Fibroblast of lung (primary cell): ENCODE measurements around the gene CD36. TPM values are rescaled to one million over a fixed set of nuclear protein-coding genes. Genes with fewer than 3 reads are reported as not detected.

Source experiments
- DNase-seq, 2 donors: peaks; one replicate each; pipeline versions ENCODE4 v3.0.0 to v3.0.0-alpha.2; 2010; ENCODE audit warnings: low read depth in 2 of 2
- H2AFZ ChIP-seq: 2 replicates; pipeline ENCODE4 v1.5.1; 2012; ENCODE audit warnings: low read length, control low read depth, inconsistent platforms
- H3K27ac ChIP-seq: 2 replicates; pipeline ENCODE4 v1.5.1; 2011; ENCODE audit warnings: low read length, control low read depth; ENCODE audit not compliant: insufficient read depth
- H3K27me3 ChIP-seq: 2 replicates; pipeline ENCODE4 v1.5.1; 2011; ENCODE audit warnings: mild to moderate bottlenecking, low read length; ENCODE audit not compliant: control insufficient read depth, insufficient read depth
- H3K36me3 ChIP-seq: 2 replicates; pipeline ENCODE4 v1.5.1; 2011; ENCODE audit warnings: low read length; ENCODE audit not compliant: control insufficient read depth, insufficient read depth
- H3K4me1 ChIP-seq: 2 replicates; pipeline ENCODE4 v1.5.1; 2011; ENCODE audit warnings: low read length; ENCODE audit not compliant: control insufficient read depth, insufficient read depth; ENCODE audit errors: extremely low read depth
- H3K4me2 ChIP-seq: 2 replicates; pipeline ENCODE4 v1.5.1; 2011; ENCODE audit warnings: low read length, control low read depth; ENCODE audit not compliant: insufficient read depth; ENCODE audit errors: extremely low read depth
- H3K4me3 ChIP-seq, 4 experiments: fragments of 200-600 bp in 1 of 4; sonication (generic) in 1 of 4; replicated peaks in 1 of 4; 2 replicates each; pipeline ENCODE4 v1.5.1; 2011 to 2016; ENCODE audit warnings: low read length in 4 of 4, low read depth in 3 of 4, mild to moderate bottlenecking in 3 of 4, control low read depth in 2 of 4, inconsistent platforms in 1 of 4, mixed read lengths in 1 of 4; ENCODE audit not compliant: insufficient read depth in 1 of 4; ENCODE audit errors: control extremely low read depth in 1 of 4
- H3K79me2 ChIP-seq: 2 replicates; pipeline ENCODE4 v1.5.1; 2012; ENCODE audit warnings: mild to moderate bottlenecking, low read length, inconsistent platforms; ENCODE audit not compliant: control insufficient read depth, insufficient read depth
- H3K9ac ChIP-seq: 2 replicates; pipeline ENCODE4 v1.5.1; 2011; ENCODE audit warnings: mild to moderate bottlenecking, low read length, control low read depth; ENCODE audit not compliant: insufficient read depth
- H3K9me3 ChIP-seq: 2 replicates; pipeline ENCODE4 v1.5.1; 2012; ENCODE audit warnings: low read depth, low read length; ENCODE audit not compliant: control insufficient read depth, insufficient read depth
- H4K20me1 ChIP-seq: 2 replicates; pipeline ENCODE4 v1.5.1; 2011; ENCODE audit warnings: low read length; ENCODE audit not compliant: control insufficient read depth, insufficient read depth; ENCODE audit errors: extremely low read depth
- EZH2 ChIP-seq: IDR thresholded peaks from 2 replicates; pipeline ENCODE4 v1.5.1; 2012; ENCODE audit warnings: low read length, control low read depth, mild to moderate bottlenecking; ENCODE audit errors: missing control alignments
- polyA plus RNA-seq, 2 donors: library from polyadenylated mRNA; depleted of rRNA in 1 of 2; stranded (reverse) in 1 of 2; unstranded in 1 of 2; fragments of >200 nt; gene quantifications; 2 replicates each; pipeline ENCODE4 v1.2.1, GENCODE V29; 2011 to 2012; ENCODE audit warnings: missing spikeins in 1 of 2
- total RNA-seq: library from RNA; depleted of rRNA; stranded (reverse); fragments of >200 nt; gene quantifications from 2 replicates; pipeline ENCODE4 v1.2.1, GENCODE V29; 2014
- TF ChIP-seq, protein P1 (sequence below), 2 donors: IDR thresholded peaks in 1 of 2; conservative IDR thresholded peaks in 1 of 2; 1 replicate in 1 of 2; 2 replicates in 1 of 2; pipeline ENCODE4 v1.5.1; 2011 to 2012; ENCODE audit warnings: low read length in 2 of 2, control low read depth in 1 of 2, inconsistent platforms in 1 of 2, low read depth in 1 of 2, mild to moderate bottlenecking in 1 of 2

CD36 gene
- total and polyA plus RNA-seq, 2 donors (not counting 1 experiment from before 2014, with no cell fraction given): 41.0 to 102 TPM

GRCh38 chr7:80612880-80613279 lies 25.6 kb upstream of the CD36 start:
- H3K4me2 ChIP-seq: no peak overlapping the region
- H3K79me2 ChIP-seq: no peaks in the 10 kb centered on the region
- no peak overlapping the region for H3K27ac ChIP-seq
- no peak overlapping the region for H3K4me3 ChIP-seq
- H4K20me1 ChIP-seq: no peaks in the 10 kb centered on the region
- DNase-seq: peak in 1 of 2 donors; percentile 9
- peaks cover 7% of the 10 kb centered on the region for H3K4me1 ChIP-seq
- H3K36me3 ChIP-seq: no peaks in the 10 kb centered on the region
- no peak overlapping the region for H2AFZ ChIP-seq
- TF ChIP-seq, protein P1, sequence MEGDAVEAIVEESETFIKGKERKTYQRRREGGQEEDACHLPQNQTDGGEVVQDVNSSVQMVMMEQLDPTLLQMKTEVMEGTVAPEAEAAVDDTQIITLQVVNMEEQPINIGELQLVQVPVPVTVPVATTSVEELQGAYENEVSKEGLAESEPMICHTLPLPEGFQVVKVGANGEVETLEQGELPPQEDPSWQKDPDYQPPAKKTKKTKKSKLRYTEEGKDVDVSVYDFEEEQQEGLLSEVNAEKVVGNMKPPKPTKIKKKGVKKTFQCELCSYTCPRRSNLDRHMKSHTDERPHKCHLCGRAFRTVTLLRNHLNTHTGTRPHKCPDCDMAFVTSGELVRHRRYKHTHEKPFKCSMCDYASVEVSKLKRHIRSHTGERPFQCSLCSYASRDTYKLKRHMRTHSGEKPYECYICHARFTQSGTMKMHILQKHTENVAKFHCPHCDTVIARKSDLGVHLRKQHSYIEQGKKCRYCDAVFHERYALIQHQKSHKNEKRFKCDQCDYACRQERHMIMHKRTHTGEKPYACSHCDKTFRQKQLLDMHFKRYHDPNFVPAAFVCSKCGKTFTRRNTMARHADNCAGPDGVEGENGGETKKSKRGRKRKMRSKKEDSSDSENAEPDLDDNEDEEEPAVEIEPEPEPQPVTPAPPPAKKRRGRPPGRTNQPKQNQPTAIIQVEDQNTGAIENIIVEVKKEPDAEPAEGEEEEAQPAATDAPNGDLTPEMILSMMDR (conservative IDR thresholded peaks at IDR 0.05 in 1 of 2, IDR thresholded peaks at IDR 0.05 in 1 of 2; ENCODE audit: low read depth in 1 of 2, low read length in 2 of 2): no peak
- TF ChIP-seq EZH2: no peak
- no peak overlapping the region for H3K9ac ChIP-seq
- H3K9me3 ChIP-seq: no peaks in the 10 kb centered on the region
- no peaks in the 10 kb centered on the region for H3K27me3 ChIP-seq

DNA sequence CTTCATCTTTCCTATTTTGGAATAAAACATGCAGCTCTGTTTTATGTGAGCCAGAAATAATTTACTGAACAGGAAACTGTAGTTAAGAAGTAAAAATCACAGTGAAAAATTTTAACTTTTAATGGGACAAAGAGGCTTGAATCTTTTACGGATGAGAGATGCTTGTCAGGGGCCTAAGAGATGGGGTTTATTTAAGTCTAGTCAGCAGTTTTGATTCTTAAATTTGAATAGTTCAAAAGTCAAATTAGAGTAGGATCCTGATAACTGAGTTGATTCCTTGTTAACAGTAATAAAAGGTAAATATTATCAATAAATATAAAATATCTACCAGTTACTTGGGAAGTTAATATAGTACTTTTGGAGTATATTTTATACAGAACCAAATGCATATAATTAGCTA lies 24.9 kb upstream of the CD36 start:
- TF ChIP-seq, protein P1 (conservative IDR thresholded peaks at IDR 0.05 in 1 of 2, IDR thresholded peaks at IDR 0.05 in 1 of 2; ENCODE audit: low read depth in 1 of 2, low read length in 2 of 2): no peak
- TF ChIP-seq EZH2: no peak
- Histone ChIP-seq H3K4me1 (peaks cover 7% of the 10 kb centered on the region), H3K9ac (no peak overlapping the region), H3K4me2 (no peak overlapping the region), H3K79me2 (no peaks in the 10 kb centered on the region), H3K4me3 (no peak overlapping the region), H3K9me3 (no peaks in the 10 kb centered on the region), H4K20me1 (no peaks in the 10 kb centered on the region), H3K27me3 (no peaks in the 10 kb centered on the region), H3K27ac (no peak overlapping the region), H3K36me3 (no peaks in the 10 kb centered on the region), H2AFZ (no peak overlapping the region)
- DNase-seq: no peak

- Histone ChIP-seq H3K79me2 (no peaks in the 10 kb centered on the region), H4K20me1 (no peaks in the 10 kb centered on the region), H3K27me3 (no peaks in the 10 kb centered on the region), H3K36me3 (no peaks in the 10 kb centered on the region), H2AFZ (no peak overlapping the region), H3K9ac (no peak overlapping the region), H3K9me3 (no peaks in the 10 kb centered on the region), H3K4me3 (no peak overlapping the region), H3K4me1 (peaks cover 7% of the 10 kb centered on the region), H3K27ac (no peak overlapping the region), H3K4me2 (no peak overlapping the region)
- TF ChIP-seq, protein P1 (conservative IDR thresholded peaks at IDR 0.05 in 1 of 2, IDR thresholded peaks at IDR 0.05 in 1 of 2; ENCODE audit: low read depth in 1 of 2, low read length in 2 of 2): no peak
- no peak for TF ChIP-seq EZH2
- DNase-seq: peak; percentile 56 to 77
Observed at GRCh38 chr7:80614851-80615271, 23.6 kb upstream of the CD36 start.
